ENCODE results near the gene RAF1.

GRCh38 chr3:12583280-12583679 lies 80.6 kb downstream of the RAF1 start:
- no peak for TF ChIP-seq CTCF (IDR thresholded peaks at IDR 0.05)
- TF ChIP-seq POLR2A (IDR thresholded peaks at IDR 0.05) = no peak
